ENCODE data around the gene DERL2.

The DERL2 gene

GRCh38 chr17:5485270-5486205 lies at the start of gene DERL2:
DERL2 (minus strand) TSS chr17:5486178; CDS start chr17:5486161, 17 bp downstream.
- no peak for DNase-seq (ENCODE audit: low read depth in 3 of 3)

- no peak for DNase-seq (ENCODE audit: low read depth in 3 of 3)
These were observed 49.5 kb upstream of the DERL2 start for GRCh38 chr17:5535436-5535835.

GRCh38 chr17:5533486-5534315 lies 47.7 kb upstream of the DERL2 start:
- no peak for DNase-seq (ENCODE audit: low read depth in 3 of 3)

GRCh38 chr17:5532581-5532980 lies 46.6 kb upstream of the DERL2 start:
- no peak for DNase-seq (ENCODE audit: low read depth in 3 of 3)

GRCh38 chr17:5531085-5531418 lies 45.1 kb upstream of the DERL2 start:
- DNase-seq (ENCODE audit: low read depth in 3 of 3), result no peak

- DNase-seq (ENCODE audit: low read depth in 3 of 3), result no peak
These were observed 44.5 kb upstream of the DERL2 start for GRCh38 chr17:5530265-5531084.

GRCh38 chr17:5527601-5528250 lies 41.7 kb upstream of the DERL2 start:
- no peak for DNase-seq (ENCODE audit: low read depth in 3 of 3)

- DNase-seq (ENCODE audit: low read depth in 3 of 3), result peak; percentile 14 to 15 (median 14)
These were observed 41.0 kb upstream of the DERL2 start for GRCh38 chr17:5526821-5527598.

GRCh38 chr17:5523249-5523648 lies 37.3 kb upstream of the DERL2 start:
- no peak for DNase-seq (ENCODE audit: low read depth in 3 of 3)

- DNase-seq (ENCODE audit: low read depth in 3 of 3), result no peak
These were observed 36.5 kb upstream of the DERL2 start for GRCh38 chr17:5522476-5522875.

- no peak for DNase-seq (ENCODE audit: low read depth in 3 of 3)
These were observed 30.2 kb upstream of the DERL2 start for GRCh38 chr17:5516060-5516792.

GRCh38 chr17:5514976-5515375 lies 29.0 kb upstream of the DERL2 start:
- DNase-seq (ENCODE audit: low read depth in 3 of 3), result no peak

- DNase-seq (ENCODE audit: low read depth in 3 of 3), result no peak
These were observed 27.6 kb upstream of the DERL2 start for GRCh38 chr17:5513628-5514027.

GRCh38 chr17:5511401-5512225 lies 25.6 kb upstream of the DERL2 start:
- DNase-seq (ENCODE audit: low read depth in 3 of 3), result no peak

- DNase-seq (ENCODE audit: low read depth in 3 of 3), result no peak
These were observed 24.8 kb upstream of the DERL2 start for GRCh38 chr17:5510771-5511170.

- no peak for DNase-seq (ENCODE audit: low read depth in 3 of 3)
These were observed 23.5 kb upstream of the DERL2 start for GRCh38 chr17:5509482-5509881.

GRCh38 chr17:5508810-5509209 lies 22.8 kb upstream of the DERL2 start:
- DNase-seq (ENCODE audit: low read depth in 3 of 3), result no peak

- no peak for DNase-seq (ENCODE audit: low read depth in 3 of 3)
These were observed 20.3 kb upstream of the DERL2 start for GRCh38 chr17:5506307-5506706.

- DNase-seq (ENCODE audit: low read depth in 3 of 3), result no peak
These were observed 16.6 kb upstream of the DERL2 start for GRCh38 chr17:5502552-5502951.
